OCI-LY3 (cell line): ENCODE results near the gene SPATA24.

ENCODE experiments used
- H2AFZ ChIP-seq: fragments of 200-600, 300-600 bp; shearing (Covaris generic); 2 replicates; pipeline ENCODE4 v1.6.0; 2014; ENCODE audit warnings: antibody characterized with exemption, low read depth, low read length
- H3K27ac ChIP-seq: fragments of 200-600, 300-600 bp; sonication (generic); 2 replicates; pipeline ENCODE4 v1.5.1; 2014; ENCODE audit warnings: mild to moderate bottlenecking, low read length, moderate library complexity, mixed read lengths
- H3K27me3 ChIP-seq: fragments of 200-600, 300-600 bp; sonication (generic); 2 replicates; pipeline ENCODE4 v1.6.1; 2014; ENCODE audit warnings: low read depth, low read length, mixed read lengths
- H3K36me3 ChIP-seq: fragments of 200-600, 300-600 bp; sonication (generic); replicated peaks from 2 replicates; pipeline ENCODE3; 2014; ENCODE audit warnings: low read depth, low read length, mixed read lengths
- H3K4me1 ChIP-seq: fragments of 300-600, 200-600 bp; sonication (generic); 2 replicates; pipeline ENCODE4 v1.6.1; 2014; ENCODE audit warnings: low read length, mixed read lengths
- H3K4me2 ChIP-seq: fragments of 200-600, 300-600 bp; sonication (generic); 2 replicates; pipeline ENCODE4 v1.6.1; 2014; ENCODE audit warnings: low read length, mixed read lengths
- H3K4me3 ChIP-seq: fragments of 300-600, 200-600 bp; sonication (generic); 2 replicates; pipeline ENCODE4 v1.5.1; 2014; ENCODE audit warnings: antibody characterized with exemption, mild to moderate bottlenecking, low read length, moderate library complexity
- H3K79me2 ChIP-seq: fragments of 300-600, 200-600 bp; shearing (Covaris generic); 2 replicates; pipeline ENCODE4 v1.6.1; 2014; ENCODE audit warnings: mild to moderate bottlenecking, low read length, mixed read lengths
- H3K9ac ChIP-seq: fragments of 300-600, 200-600 bp; shearing (Covaris generic); 2 replicates; pipeline ENCODE4 v1.6.0; 2014; ENCODE audit warnings: mild to moderate bottlenecking, low read length, moderate library complexity
- H3K9me3 ChIP-seq: fragments of 200-600, 300-600 bp; shearing (Covaris generic); 2 replicates; pipeline ENCODE4 v1.6.1; 2014; ENCODE audit warnings: low read length, mixed read lengths; ENCODE audit not compliant: insufficient read depth
- H4K20me1 ChIP-seq: fragments of 200-600, 300-600 bp; sonication (generic); 2 replicates; pipeline ENCODE4 v1.6.1; 2016; ENCODE audit warnings: low read length, mixed read lengths; ENCODE audit not compliant: insufficient read depth
- EZH2phosphoT487 ChIP-seq: fragments of 200-600 bp; shearing (Covaris generic); IDR thresholded peaks from 2 replicates; pipeline ENCODE4 v1.6.1; 2018; ENCODE audit warnings: antibody characterized with exemption, mixed run types, low read depth
- TF ChIP-seq, protein P1 (sequence below): fragments of 200-600, 300-600 bp; sonication (generic); IDR thresholded peaks from 2 replicates; pipeline ENCODE4 v1.5.1; 2014; ENCODE audit warnings: antibody characterized with exemption, low read length, low read depth

Gene SPATA24

GRCh38 chr5:139430015-139430414, 26.1 kb upstream of the SPATA24 start:
- Histone ChIP-seq H3K79me2 (no peaks in the 10 kb centered on the region), H3K9ac (no peak overlapping the region), H3K4me2 (no peak overlapping the region), H3K36me3 (no peaks in the 10 kb centered on the region), H2AFZ (no peak overlapping the region), H3K4me3 (no peak overlapping the region), H3K27ac (no peak overlapping the region), H3K27me3 (no peaks in the 10 kb centered on the region), H3K4me1 (no peaks in the 10 kb centered on the region), H4K20me1 (no peaks in the 10 kb centered on the region), H3K9me3 (no peaks in the 10 kb centered on the region)
- TF ChIP-seq EZH2phosphoT487, result no peak
- TF ChIP-seq, protein P1, sequence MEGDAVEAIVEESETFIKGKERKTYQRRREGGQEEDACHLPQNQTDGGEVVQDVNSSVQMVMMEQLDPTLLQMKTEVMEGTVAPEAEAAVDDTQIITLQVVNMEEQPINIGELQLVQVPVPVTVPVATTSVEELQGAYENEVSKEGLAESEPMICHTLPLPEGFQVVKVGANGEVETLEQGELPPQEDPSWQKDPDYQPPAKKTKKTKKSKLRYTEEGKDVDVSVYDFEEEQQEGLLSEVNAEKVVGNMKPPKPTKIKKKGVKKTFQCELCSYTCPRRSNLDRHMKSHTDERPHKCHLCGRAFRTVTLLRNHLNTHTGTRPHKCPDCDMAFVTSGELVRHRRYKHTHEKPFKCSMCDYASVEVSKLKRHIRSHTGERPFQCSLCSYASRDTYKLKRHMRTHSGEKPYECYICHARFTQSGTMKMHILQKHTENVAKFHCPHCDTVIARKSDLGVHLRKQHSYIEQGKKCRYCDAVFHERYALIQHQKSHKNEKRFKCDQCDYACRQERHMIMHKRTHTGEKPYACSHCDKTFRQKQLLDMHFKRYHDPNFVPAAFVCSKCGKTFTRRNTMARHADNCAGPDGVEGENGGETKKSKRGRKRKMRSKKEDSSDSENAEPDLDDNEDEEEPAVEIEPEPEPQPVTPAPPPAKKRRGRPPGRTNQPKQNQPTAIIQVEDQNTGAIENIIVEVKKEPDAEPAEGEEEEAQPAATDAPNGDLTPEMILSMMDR, result no peak

DNA sequence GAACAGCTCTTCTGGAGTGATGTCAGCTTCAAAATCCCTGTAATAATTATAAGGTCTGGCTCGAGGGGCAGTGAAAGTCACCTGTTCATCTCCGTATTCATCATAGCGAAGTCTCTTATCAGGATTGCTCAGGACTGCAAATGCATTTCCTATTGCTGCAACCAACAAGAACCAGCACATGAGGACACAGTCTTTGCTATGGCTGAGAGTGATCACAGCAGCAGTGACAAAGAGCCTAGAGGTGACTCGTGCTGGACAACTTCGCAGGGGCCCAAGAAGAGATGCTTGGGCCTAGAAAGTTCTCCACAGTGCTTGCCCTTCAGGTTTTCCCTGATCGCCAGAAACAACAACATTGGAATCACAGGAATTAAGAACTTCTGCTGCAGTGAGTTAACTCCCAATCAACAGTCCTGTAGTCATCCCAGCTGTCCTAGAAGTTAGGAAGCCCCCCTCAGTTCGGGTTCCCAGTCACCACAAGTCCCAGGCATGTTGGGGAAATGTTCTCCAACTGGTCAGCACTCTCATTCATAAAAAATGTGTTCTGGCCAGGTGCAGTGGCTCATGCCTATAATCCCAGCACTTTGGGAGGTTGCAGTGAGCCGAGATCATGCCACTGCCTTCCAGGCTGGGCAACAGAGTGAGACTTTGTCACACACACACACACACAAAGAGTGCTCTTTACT, 22.5 kb upstream of the SPATA24 start:
- TF ChIP-seq, protein P1, result no peak
- no peak for TF ChIP-seq EZH2phosphoT487
- H3K4me1 ChIP-seq, result 0 out of 2 replicates have a peak, but pooled peaks cover 2% of the 10 kb centered on the region
- H3K27me3 ChIP-seq, result no peaks in the 10 kb centered on the region
- no peaks in the 10 kb centered on the region for H3K79me2 ChIP-seq
- no peak overlapping the region for H3K27ac ChIP-seq
- no peak overlapping the region for H3K9ac ChIP-seq
- H3K4me2 ChIP-seq, result no peak overlapping the region
- no peak overlapping the region for H3K4me3 ChIP-seq
- H4K20me1 ChIP-seq, result no peaks in the 10 kb centered on the region
- H3K9me3 ChIP-seq, result no peaks in the 10 kb centered on the region
- no peaks in the 10 kb centered on the region for H3K36me3 ChIP-seq
- no peak overlapping the region for H2AFZ ChIP-seq

DNA sequence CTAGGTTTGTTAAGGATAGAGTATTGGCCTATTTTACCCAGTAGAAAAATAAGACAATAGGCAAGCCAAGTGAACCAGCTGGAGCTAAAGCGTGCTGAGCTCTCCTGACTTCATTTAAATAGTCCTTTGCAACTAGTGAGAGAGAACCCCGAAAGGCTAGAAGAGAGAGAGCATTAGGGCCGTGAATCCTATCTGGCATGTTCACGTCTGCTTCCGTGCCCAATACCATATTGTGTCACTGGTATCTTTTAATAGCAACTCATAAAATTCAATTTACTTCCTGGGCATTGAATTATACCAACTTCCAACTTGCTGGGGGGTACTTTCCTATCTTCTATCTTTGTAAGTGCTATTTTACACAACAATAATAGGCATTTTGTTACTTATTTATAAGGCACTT, 21.6 kb upstream of the SPATA24 start:
- H3K4me1 ChIP-seq, result 0 out of 2 replicates have a peak, but pooled peaks cover 2% of the 10 kb centered on the region
- no peak overlapping the region for H3K4me3 ChIP-seq
- H2AFZ ChIP-seq, result no peak overlapping the region
- no peak overlapping the region for H3K4me2 ChIP-seq
- no peaks in the 10 kb centered on the region for H3K9me3 ChIP-seq
- no peaks in the 10 kb centered on the region for H3K79me2 ChIP-seq
- no peak overlapping the region for H3K27ac ChIP-seq
- TF ChIP-seq, protein P1, result no peak
- TF ChIP-seq EZH2phosphoT487, result no peak
- no peaks in the 10 kb centered on the region for H3K36me3 ChIP-seq
- H4K20me1 ChIP-seq, result no peaks in the 10 kb centered on the region
- H3K27me3 ChIP-seq, result no peaks in the 10 kb centered on the region
- no peak overlapping the region for H3K9ac ChIP-seq

- no peaks in the 10 kb centered on the region for H3K9me3 ChIP-seq
- TF ChIP-seq, protein P1, result peak; percentile 83
- no peak for TF ChIP-seq EZH2phosphoT487
These were observed 18.5 kb upstream of the SPATA24 start for GRCh38 chr5:139422307-139422893.

More at GRCh38 chr5:139422307-139422893, 18.5 kb upstream of the SPATA24 start:
- Histone ChIP-seq H3K4me2 (peak overlapping the region; percentile 24; the same call in 1 of the 2 replicates), H3K79me2 (no peaks in the 10 kb centered on the region), H3K9ac (no peak overlapping the region), H3K4me1 (0 out of 2 replicates have a peak, but pooled peaks cover 2% of the 10 kb centered on the region), H2AFZ (no peak overlapping the region), H3K27ac (no peak overlapping the region), H3K4me3 (no peak overlapping the region), H4K20me1 (no peaks in the 10 kb centered on the region), H3K27me3 (no peaks in the 10 kb centered on the region), H3K36me3 (no peaks in the 10 kb centered on the region)
